HUDEP-2 (cell line): ENCODE data around the gene XPR1.

Experiments used
- DNase-seq, 76 experiments: peaks; one replicate each; lab custom pipeline; 2025; ENCODE audit not compliant: unreplicated experiment in 76 of 76; lab: John Stamatoyannopoulos, UW

Gene XPR1

DNA sequence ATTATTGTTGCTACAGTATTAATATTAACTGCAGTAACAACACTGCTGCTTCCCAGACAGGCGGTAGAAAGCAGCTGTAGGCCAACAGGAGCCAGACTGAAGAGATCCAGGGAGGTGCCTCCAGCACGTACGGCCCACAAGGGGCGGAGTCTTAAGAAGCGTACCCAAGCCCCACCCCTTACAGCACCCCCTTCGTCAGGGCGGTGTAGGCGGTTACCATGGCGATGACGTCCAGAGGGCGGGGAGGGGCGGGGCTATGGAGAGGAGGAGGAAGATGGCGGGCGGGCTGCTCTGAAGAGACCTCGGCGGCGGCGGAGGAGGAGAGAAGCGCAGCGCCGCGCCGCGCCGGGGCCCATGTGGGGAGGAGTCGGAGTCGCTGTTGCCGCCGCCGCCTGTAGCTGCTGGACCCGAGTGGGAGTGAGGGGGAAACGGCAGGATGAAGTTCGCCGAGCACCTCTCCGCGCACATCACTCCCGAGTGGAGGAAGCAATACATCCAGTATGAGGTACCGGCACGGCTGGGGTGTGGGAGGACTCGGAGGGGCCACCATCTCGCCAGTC, at the start of gene XPR1:
Gene XPR1, plus strand, starts transcription at position 257 of the 560 bp plus-strand sequence. Its CDS starts 180 bp downstream, at position 437.
- peak in 75 of 76 experiments; percentile 66 to 99 (median 95) for DNase-seq

DNA sequence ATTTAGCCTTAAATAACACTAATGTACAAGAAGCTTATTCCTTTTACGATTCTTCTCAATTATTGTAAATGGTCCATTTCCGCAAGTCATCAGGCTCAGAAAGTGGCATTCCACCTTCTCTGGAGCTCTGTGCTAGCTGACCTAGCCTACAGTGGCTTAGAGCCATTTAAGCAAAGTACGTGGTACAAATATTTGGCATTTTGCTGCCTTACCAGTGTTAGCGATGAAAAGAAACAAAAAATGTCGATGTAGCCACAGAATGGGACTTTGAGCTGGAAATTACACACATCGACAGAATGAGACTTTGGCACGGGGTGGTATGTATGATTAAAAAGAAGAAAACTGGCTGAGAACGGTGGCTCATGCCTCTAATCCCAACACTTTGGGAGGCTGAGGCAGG, 47.0 kb upstream of the XPR1 start:
- no peak for DNase-seq

DNA sequence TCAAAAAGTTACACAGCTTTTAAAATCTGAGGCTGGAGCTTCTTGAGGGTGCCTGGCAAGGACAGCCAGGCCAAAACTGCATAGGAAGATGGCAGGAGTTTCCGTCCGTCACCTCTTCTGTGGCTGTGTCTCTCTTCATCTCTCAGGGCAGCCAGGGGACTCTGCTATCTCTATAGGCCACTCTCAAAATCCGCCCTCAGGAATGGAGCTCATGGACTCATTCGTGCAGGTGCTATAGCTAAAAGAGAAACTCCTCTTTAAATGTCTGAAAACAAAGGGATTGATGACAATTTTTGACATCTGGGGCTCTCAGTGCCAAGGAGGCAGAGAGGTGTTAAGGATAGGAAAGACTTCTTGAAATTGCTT, 45.8 kb upstream of the XPR1 start:
- peak in 1 of 76 experiments; percentile 11 for DNase-seq

- no peak for DNase-seq
These were observed 45.1 kb upstream of the XPR1 start for GRCh38 chr1:180586671-180587155.

DNA sequence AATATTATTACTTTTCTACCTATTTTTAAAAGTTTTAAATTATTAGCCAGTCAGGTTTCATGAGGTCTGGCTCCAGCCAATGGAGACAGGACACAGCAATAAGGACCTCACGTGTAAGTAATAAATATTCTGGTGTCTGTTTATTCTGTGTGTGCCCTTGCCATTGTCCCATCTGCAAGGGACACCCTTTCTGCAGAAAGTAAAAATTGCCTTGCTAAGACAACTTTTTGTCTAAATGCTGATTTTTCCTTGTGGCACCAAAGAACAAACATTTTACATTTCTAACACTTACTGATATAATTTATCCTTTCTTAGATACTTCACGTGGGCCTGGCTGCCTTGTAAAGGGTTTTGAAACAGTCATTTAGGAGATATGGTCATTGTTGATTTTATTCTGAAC, 43.7 kb upstream of the XPR1 start:
- DNase-seq = no peak

DNA sequence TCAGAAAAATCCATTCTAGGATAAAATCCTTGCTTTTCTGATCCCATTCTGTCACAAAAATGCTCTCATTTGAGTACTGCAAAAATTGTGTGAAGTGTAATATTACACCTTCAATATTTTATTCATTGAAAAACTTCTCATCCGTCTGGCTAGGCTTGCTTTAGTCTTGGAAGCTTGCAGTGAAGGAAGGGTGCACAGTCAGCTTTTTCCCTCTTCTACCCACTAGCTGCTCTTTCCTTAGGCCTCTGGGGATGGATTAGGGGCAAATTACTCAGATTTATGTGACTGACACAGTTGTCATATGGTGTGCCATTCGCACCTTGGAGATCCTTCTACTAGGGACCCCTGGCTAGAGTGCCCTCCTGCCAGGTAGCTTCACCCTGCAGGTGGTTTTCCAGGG, 40.9 kb upstream of the XPR1 start:
- no peak for DNase-seq

GRCh38 chr1:180593382-180593781, 38.4 kb upstream of the XPR1 start:
- no peak for DNase-seq

DNA sequence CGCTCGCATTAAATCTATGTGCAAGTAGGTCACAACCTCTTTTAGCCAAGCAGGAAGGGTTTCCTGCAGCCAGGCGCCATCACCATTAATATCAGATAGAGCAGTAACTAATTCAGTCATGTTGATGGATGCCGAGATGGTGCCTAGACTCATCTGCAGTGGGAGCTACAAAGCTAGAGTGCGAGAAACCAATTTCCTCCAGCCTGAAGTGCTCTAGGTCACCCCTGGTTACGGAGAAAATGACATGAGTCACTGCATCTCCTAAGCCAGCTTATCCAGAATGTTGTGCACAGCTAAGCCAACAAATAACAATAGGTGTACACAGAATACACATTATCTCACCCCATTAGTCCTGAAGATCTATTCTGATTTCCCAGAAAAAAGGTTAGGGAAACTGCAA, 37.1 kb upstream of the XPR1 start:
- no peak for DNase-seq

GRCh38 chr1:180595966-180596365, 35.9 kb upstream of the XPR1 start:
- DNase-seq = no peak

DNA sequence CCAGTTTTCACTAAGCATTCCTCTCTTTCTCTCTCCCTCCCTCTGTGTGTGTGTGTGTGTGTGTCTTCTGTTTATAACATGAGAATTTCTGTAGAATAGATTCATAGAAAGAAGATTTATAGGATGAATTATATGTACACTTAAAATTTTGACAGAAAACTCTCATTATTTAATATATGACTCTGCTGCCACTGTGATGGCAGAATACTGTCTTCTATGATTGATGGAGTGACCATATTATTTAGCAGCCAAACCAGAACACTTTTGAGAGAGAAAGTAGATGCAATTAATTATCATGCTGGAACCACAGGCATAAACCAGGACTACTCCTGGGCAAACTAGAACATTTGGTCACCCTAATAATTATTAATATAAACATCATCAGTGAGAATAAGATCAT, 34.3 kb upstream of the XPR1 start:
- no peak for DNase-seq

DNA sequence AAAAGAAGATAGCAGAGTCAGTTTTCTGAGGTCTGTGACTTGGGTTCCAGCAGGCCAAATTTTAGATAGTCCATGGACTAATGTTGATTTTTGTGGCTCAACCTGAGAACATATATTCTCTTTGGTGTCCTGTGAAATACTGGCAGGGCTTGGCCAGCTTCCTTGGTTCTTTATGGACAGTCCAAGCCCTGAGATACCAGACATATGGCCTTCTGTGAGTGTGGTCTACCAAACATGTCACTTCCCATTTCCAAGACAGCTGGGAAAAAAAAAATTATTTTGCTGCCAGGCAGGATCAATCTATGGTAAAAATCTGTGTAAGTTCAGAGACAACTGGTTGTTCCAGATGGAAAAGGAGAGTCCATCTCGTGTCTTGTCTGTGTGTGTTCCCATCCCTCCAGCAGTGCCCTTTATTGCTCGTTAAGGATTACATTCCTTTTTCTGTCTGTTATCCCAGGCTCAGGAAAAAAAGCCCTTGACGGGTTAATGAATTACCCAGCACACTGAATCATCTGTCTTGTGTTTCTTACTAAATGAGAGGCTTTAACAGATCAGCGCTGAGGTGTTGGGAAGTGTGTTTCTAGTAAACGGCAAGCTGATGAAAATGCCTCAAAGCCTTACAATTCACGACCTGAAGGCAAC, 33.4 kb upstream of the XPR1 start:
- no peak for DNase-seq

DNA sequence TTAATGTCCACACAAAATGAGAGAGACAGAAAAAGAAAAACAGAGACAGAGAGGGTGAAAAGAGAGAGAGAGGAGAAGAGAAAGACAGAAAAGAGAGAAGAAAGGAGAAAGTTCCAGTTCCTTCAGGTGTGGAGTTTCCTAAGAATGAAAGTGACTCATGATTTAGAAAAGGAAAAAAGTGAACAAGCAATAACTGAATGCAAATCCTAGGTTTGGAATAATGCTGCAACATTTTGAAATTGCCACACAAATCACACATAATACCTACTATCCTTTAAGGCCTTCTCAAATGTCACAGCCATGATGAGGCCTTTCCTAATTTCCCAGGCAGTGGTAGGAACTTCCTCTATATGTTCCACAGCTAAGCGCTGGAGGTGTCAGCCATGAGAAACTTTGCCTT, 31.5 kb upstream of the XPR1 start:
- DNase-seq = no peak

DNA sequence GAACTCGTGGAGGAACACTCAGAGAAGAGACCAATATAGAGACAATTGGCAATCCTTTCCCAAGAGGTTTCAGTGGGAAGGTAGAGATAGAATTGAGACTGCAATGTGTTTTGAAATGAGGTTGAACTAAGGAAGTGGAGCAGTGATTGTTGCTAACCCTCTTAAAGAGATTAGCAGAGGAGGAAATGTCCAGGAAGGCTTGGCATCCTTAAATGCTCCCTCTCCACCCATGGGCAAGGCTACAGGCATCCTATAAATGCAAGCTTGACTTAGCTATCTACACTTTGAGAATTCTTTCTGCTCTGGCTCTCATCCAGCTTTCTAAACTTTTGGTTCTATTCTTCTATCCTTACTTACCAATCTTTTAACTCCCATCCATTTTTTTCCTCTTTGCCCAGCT, 30.3 kb upstream of the XPR1 start:
- no peak for DNase-seq

GRCh38 chr1:180603223-180603849, 28.5 kb upstream of the XPR1 start:
- DNase-seq = no peak

- no peak for DNase-seq
These were observed 28.0 kb upstream of the XPR1 start for GRCh38 chr1:180603850-180604226.

DNA sequence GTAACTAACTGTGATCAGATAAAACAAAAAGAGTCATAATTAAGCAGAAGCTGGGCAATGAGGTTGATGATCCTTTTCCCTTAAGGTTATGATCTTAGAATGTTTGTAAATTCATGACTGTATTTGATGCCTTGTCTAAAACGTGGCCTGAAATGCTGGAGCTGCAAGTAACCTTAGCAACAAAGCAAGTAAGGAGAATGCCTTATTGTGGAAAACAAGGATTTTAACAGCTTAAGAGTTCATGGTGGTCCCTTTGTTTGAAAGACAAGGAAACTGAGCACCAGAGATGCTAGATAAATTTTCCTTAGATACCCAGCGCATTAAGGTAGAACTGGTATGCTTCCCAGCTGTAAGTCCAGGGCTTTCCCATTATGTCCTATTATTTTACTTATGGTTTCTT, 25.7 kb upstream of the XPR1 start:
- no peak for DNase-seq

DNA sequence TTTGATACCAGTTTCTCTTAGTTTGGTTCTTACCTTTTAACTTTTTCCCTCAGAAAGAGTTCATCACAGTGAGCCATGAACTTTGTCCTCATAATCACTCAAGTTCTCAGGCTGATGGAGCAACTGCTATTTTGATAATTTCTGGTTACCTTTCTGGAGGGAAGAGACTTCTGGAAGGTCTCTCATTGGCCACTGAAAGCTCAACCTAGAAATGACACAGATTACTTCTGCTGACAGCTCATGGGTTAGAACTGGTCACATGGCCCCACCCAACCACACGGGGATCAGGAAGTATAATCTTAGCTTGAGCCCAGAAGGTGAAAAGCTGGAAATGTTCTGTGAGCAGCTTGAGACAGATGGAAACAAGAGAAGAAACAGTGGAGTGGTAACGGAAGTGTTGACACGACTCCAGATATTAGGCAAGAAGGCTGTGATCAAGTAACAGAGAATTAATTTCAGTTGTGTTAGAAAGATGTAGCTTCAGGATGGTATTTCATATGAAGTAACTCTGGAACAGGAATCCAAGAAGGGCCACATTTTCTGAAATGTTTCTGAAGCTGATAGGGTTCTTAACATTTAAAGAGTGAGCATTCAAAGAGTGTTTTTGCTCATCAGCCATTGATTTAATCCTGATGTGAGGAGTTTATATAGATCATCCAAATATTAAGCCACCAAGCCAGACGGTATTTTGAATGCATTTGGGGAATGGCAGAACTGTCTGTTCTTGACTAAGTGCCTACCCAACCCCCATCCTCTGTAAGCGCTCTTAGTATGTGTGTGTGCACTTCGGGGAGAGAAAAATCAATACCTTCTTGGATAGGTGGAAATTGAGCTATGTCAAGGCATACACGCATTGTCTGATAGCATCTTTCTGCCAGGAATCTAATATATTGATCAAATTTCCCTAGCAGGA, 21.9 kb upstream of the XPR1 start:
- no peak for DNase-seq

- DNase-seq = peak in 15 of 76 experiments; percentile 2 to 34 (median 20)
These were observed 21.2 kb upstream of the XPR1 start for GRCh38 chr1:180610556-180611015.

DNA sequence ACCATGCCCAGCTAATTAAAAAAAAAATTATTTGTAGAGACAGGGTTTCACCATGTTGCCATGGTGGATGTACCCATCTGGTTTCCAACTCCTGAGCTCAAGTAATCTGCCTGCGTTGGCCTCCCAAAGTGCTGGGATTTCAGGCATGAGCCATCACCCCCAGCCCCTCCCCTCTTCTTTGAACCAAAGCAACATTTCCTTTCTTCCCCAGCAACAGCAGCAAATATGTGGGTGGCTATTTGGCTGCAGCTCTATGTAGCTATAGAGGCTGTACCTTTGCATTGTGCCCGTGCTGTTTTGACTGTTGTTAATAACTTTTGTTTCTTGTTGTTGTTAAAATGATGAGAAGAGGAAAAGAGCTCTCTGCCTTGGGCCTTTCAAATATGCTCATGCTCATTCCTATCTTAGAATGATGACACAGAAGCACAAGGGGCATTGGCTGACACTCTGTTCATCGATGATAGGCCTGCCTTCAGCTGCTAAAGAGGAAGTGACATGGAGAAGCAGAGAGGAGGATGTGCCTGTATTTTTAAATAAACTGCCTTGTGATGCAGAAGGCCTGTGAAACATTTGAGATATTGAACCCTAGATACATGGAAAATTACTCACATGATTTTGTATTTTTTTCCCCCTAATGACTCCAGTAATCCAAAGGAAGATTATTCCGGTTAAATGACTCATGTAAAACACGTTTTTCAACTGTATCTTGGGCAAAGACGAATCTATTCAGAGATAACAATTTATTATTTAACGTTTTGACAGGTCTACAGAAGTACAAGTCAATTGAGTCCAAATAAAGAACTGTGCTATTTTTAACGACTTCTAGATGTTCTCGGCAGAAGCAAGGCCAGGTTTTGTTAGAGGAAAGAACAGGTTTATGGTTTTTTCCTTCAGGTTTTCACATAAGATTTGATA, 20.5 kb upstream of the XPR1 start:
- peak in 18 of 76 experiments; percentile 1 to 56 (median 22) for DNase-seq

GRCh38 chr1:180612632-180613031, 19.2 kb upstream of the XPR1 start:
- no peak for DNase-seq
